Activated T-cell treated with anti-CD3 and anti-CD28 coated beads, Interleukin-2, amount 50 U/mL, for 72 hours (primary cell): ENCODE data around the gene TAB3. TPM values are rescaled to one million over a fixed set of nuclear protein-coding genes. Genes with fewer than 3 reads are reported as not detected.

Experiments used
- ATAC-seq, 2 donors: fragments of 150-1000 bp; cut with Tn5 transposase; replicated peaks in 1 of 2; 2 replicates each; pipeline ENCODE4 v1.10.0; 2021; ENCODE audit warnings: moderate library complexity in 2 of 2, mild to moderate bottlenecking in 1 of 2
- DNase-seq, 2 donors: peaks; one replicate each; pipeline ENCODE4 v3.0.0; 2021 to 2022; ENCODE audit warnings: mixed read lengths in 1 of 2
- H3K27ac Mint-ChIP-seq: one replicate; pipeline ENCODE4 v1.8.0; 2022; ENCODE audit warnings: mild to moderate bottlenecking, moderate library complexity, mixed read lengths
- H3K27me3 Mint-ChIP-seq: one replicate; pipeline ENCODE4 v1.8.0; 2022; ENCODE audit warnings: low read depth, mixed read lengths
- H3K36me3 Mint-ChIP-seq, 2 donors: one replicate each; pipeline ENCODE4 v1.8.0; 2022; ENCODE audit warnings: mixed read lengths in 2 of 2, mild to moderate bottlenecking in 1 of 2; ENCODE audit not compliant: insufficient read depth in 2 of 2
- H3K4me1 Mint-ChIP-seq: one replicate; pipeline ENCODE4 v1.8.0; 2022; ENCODE audit warnings: low read depth, mixed read lengths
- H3K4me3 Mint-ChIP-seq, 2 donors: one replicate each; pipeline ENCODE4 v1.8.0; 2022; ENCODE audit warnings: mild to moderate bottlenecking in 2 of 2, mixed read lengths in 2 of 2, moderate library complexity in 2 of 2
- H3K9me3 Mint-ChIP-seq, 2 donors: one replicate each; pipeline ENCODE4 v1.8.0; 2022; ENCODE audit warnings: mixed read lengths in 2 of 2
- total RNA-seq, 2 donors: library from RNA; stranded (reverse); gene quantifications; one replicate each; pipeline ENCODE4 v1.2.3, GENCODE V29; 2022

TAB3 gene
- total RNA-seq, 2 donors from 2014 or later, result 20.8 to 27.5 TPM

GRCh38 chrX:30795981-30796958 is 92.8 kb downstream of the TAB3 start:
- H3K4me3 Mint-ChIP-seq, result no peak overlapping the region
- ATAC-seq (no peak), DNase-seq (no peak)
- H3K9me3 Mint-ChIP-seq, result peaks cover 4 to 42% of the 10 kb centered on the region in 2 donors
- no peak overlapping the region for H3K27ac Mint-ChIP-seq
- no peaks in the 10 kb centered on the region for H3K27me3 Mint-ChIP-seq
- no peaks in the 10 kb centered on the region for H3K4me1 Mint-ChIP-seq
- H3K36me3 Mint-ChIP-seq, result peaks cover 0 to 6% of the 10 kb centered on the region in 2 donors

- Mint-ChIP-seq H3K4me3 (no peak overlapping the region), H3K27ac (no peak overlapping the region), H3K27me3 (no peaks in the 10 kb centered on the region)
Observed at GRCh38 chrX:30794497-30794896, 94.6 kb downstream of the TAB3 start.

GRCh38 chrX:30793767-30794103 is 95.3 kb downstream of the TAB3 start:
- no peak for ATAC-seq
- no peak for DNase-seq
- peaks cover 13 to 52% of the 10 kb centered on the region in 2 donors for H3K9me3 Mint-ChIP-seq
- H3K4me1 Mint-ChIP-seq, result no peaks in the 10 kb centered on the region
- no peak overlapping the region for H3K27ac Mint-ChIP-seq
- H3K4me3 Mint-ChIP-seq, result no peak overlapping the region
- H3K36me3 Mint-ChIP-seq, result peaks cover 0 to 6% of the 10 kb centered on the region in 2 donors
- H3K27me3 Mint-ChIP-seq, result no peaks in the 10 kb centered on the region

More at GRCh38 chrX:30794497-30794896, 94.6 kb downstream of the TAB3 start:
- H3K4me1 Mint-ChIP-seq, result no peaks in the 10 kb centered on the region
- DNase-seq (no peak), ATAC-seq (no peak)
- peaks cover 6 to 46% of the 10 kb centered on the region in 2 donors for H3K9me3 Mint-ChIP-seq
- H3K36me3 Mint-ChIP-seq, result peaks cover 0 to 6% of the 10 kb centered on the region in 2 donors

GRCh38 chrX:30793075-30793766 is 95.8 kb downstream of the TAB3 start:
- DNase-seq, result no peak
- H3K27me3 Mint-ChIP-seq, result no peaks in the 10 kb centered on the region
- H3K27ac Mint-ChIP-seq, result no peak overlapping the region
- H3K4me3 Mint-ChIP-seq, result no peak overlapping the region
- no peak for ATAC-seq
- H3K36me3 Mint-ChIP-seq, result peaks cover 0 to 6% of the 10 kb centered on the region in 2 donors
- peaks cover 15 to 52% of the 10 kb centered on the region in 2 donors for H3K9me3 Mint-ChIP-seq
- H3K4me1 Mint-ChIP-seq, result no peaks in the 10 kb centered on the region

- DNase-seq (no peak), ATAC-seq (no peak)
- Mint-ChIP-seq H3K9me3 (peaks cover 15 to 52% of the 10 kb centered on the region in 2 donors), H3K4me1 (peaks cover 6% of the 10 kb centered on the region), H3K36me3 (peaks cover 0 to 6% of the 10 kb centered on the region in 2 donors), H3K27ac (no peak overlapping the region), H3K4me3 (no peak overlapping the region), H3K27me3 (peaks cover 12% of the 10 kb centered on the region)
Observed at GRCh38 chrX:30791296-30792278, 97.5 kb downstream of the TAB3 start.

GRCh38 chrX:30787012-30787411 is 102.0 kb downstream of the TAB3 start:
- H3K4me3 Mint-ChIP-seq, result no peak overlapping the region
- H3K4me1 Mint-ChIP-seq, result peaks cover 23% of the 10 kb centered on the region
- DNase-seq (no peak), ATAC-seq (no peak)
- H3K9me3 Mint-ChIP-seq, result peaks cover 11 to 17% of the 10 kb centered on the region in 2 donors
- peaks cover 0 to 3% of the 10 kb centered on the region in 2 donors for H3K36me3 Mint-ChIP-seq
- H3K27me3 Mint-ChIP-seq, result peaks cover 36% of the 10 kb centered on the region
- H3K27ac Mint-ChIP-seq, result no peak overlapping the region

- Mint-ChIP-seq H3K4me3 (no peak overlapping the region), H3K36me3 (no peaks in the 10 kb centered on the region), H3K4me1 (peaks cover 28% of the 10 kb centered on the region), H3K27me3 (peaks cover 36% of the 10 kb centered on the region), H3K9me3 (peaks cover 11% of the 10 kb centered on the region in 2 donors), H3K27ac (no peak overlapping the region)
- ATAC-seq (no peak), DNase-seq (no peak)
Observed at GRCh38 chrX:30786374-30786773, 102.7 kb downstream of the TAB3 start.

GRCh38 chrX:30781711-30782444 is 107.2 kb downstream of the TAB3 start:
- ATAC-seq (peak; percentile 75 to 83), DNase-seq (no peak)
- Mint-ChIP-seq H3K27ac (peak overlapping the region; percentile 81), H3K27me3 (peaks cover 60% of the 10 kb centered on the region), H3K9me3 (peaks cover 0 to 3% of the 10 kb centered on the region in 2 donors), H3K36me3 (peaks cover 1 to 2% of the 10 kb centered on the region in 2 donors), H3K4me1 (peaks cover 31% of the 10 kb centered on the region), H3K4me3 (peak overlapping the region in 1 of 2 donors; percentile 41)

GRCh38 chrX:30779453-30780030 is 109.5 kb downstream of the TAB3 start:
- H3K9me3 Mint-ChIP-seq, result peaks cover 2 to 3% of the 10 kb centered on the region in 2 donors
- DNase-seq, result no peak
- ATAC-seq, result no peak
- H3K27me3 Mint-ChIP-seq, result peaks cover 45% of the 10 kb centered on the region
- peaks cover 21% of the 10 kb centered on the region for H3K4me1 Mint-ChIP-seq
- H3K36me3 Mint-ChIP-seq, result peaks cover 2 to 3% of the 10 kb centered on the region in 2 donors
- H3K27ac Mint-ChIP-seq, result no peak overlapping the region
- H3K4me3 Mint-ChIP-seq, result no peak overlapping the region

GRCh38 chrX:30777575-30777974 is 111.5 kb downstream of the TAB3 start:
- Mint-ChIP-seq H3K27ac (no peak overlapping the region), H3K36me3 (peaks cover 2 to 3% of the 10 kb centered on the region in 2 donors), H3K27me3 (peaks cover 51% of the 10 kb centered on the region), H3K4me3 (no peak overlapping the region), H3K9me3 (peaks cover 2 to 3% of the 10 kb centered on the region in 2 donors), H3K4me1 (peaks cover 17% of the 10 kb centered on the region)
- no peak for DNase-seq
- no peak for ATAC-seq
